Measurements from ENCODE around the gene SLK.

Gene SLK

GRCh38 chr10:104057717-104058116, 90.8 kb downstream of the SLK start:
- DNase-seq = no peak

- no peak for DNase-seq
Observed at GRCh38 chr10:104059364-104059763, 92.4 kb downstream of the SLK start.

GRCh38 chr10:104061196-104061595, 94.3 kb downstream of the SLK start:
- DNase-seq = no peak

DNA sequence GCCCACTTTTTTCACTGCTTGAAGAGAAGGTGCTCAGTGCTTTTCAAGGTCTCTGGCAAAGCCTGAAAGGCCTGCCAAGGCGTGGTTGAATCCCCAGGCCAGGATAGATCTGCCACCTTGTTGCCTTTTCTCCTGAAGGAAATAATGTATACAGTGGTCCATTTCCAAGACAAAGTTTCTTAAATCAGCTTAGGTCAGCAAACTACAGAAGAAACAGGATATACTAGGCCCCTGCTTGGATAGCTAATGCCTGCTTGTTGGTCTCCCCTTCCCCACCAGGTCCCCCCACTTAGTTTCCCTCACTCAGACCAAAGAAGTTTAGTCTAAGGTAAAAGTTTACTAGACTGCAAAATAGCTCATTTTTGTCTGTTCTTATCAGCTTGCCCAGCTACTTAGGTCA, 98.8 kb downstream of the SLK start:
- DNase-seq = no peak

GRCh38 chr10:104066945-104067344, 100.0 kb downstream of the SLK start:
- DNase-seq = no peak

GRCh38 chr10:104067525-104067924, 100.6 kb downstream of the SLK start:
- no peak for DNase-seq

- no peak for DNase-seq
Observed at GRCh38 chr10:104069613-104070012, 102.7 kb downstream of the SLK start.

GRCh38 chr10:104072786-104073185, 105.8 kb downstream of the SLK start:
- DNase-seq = no peak

GRCh38 chr10:104074505-104074904, 107.6 kb downstream of the SLK start:
- no peak for DNase-seq

GRCh38 chr10:104076743-104077160, 109.8 kb downstream of the SLK start:
- DNase-seq = no peak

GRCh38 chr10:104077247-104077646, 110.3 kb downstream of the SLK start:
- DNase-seq = no peak

- no peak for DNase-seq
Observed at GRCh38 chr10:104077663-104078151, 110.8 kb downstream of the SLK start.
